Astrocyte of the spinal cord (primary cell): ENCODE data around the gene FBXO17.
"Not testable (repeated sequence)": the region's sequence is repeated elsewhere in the genome, so short reads cannot be mapped to it uniquely, and the experiment has no call there.

Experiments
- DNase-seq: peaks from one replicate; pipeline ENCODE4 v3.0.0; 2011; ENCODE audit warnings: low read depth, low spot score
- H3K4me3 ChIP-seq: 2 replicates; pipeline ENCODE4 v1.5.1; 2011; ENCODE audit warnings: low read depth, mild to moderate bottlenecking, low read length, moderate library complexity
- CTCF ChIP-seq: IDR thresholded peaks from 2 replicates; pipeline ENCODE4 v1.5.1; 2012; ENCODE audit warnings: low read depth, mild to moderate bottlenecking, low read length, inconsistent platforms
- in situ Hi-C: cut with HindIII; loops from 2 replicates; pipeline ENCODE4 v1.10.0; 2017; ENCODE audit warnings: low sequenced_read_pairs

Gene FBXO17

DNA sequence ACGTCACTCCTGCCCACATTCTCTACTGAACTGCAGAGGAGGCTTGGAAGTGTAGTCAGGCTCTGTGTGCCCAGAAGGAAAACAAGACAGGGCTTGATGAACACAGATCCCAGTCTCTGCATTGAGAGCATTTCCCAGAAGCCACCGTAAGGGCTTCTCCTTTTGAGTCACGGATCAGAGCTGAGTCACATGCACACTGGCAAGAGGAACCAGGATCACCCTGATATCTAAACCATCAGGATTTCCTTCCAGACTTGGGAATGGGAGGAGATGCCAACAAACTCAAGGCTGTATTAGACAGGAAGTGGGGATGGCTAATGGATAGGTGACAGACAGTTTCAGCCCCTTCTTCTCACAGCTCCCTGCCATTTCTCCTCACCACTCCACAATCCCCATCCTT lies 17.7 kb upstream of the FBXO17 start:
- DNase-seq: no peak
- H3K4me3 ChIP-seq: no peak overlapping the region
- no peak for TF ChIP-seq CTCF
- in situ Hi-C loops: no loop called here

DNA sequence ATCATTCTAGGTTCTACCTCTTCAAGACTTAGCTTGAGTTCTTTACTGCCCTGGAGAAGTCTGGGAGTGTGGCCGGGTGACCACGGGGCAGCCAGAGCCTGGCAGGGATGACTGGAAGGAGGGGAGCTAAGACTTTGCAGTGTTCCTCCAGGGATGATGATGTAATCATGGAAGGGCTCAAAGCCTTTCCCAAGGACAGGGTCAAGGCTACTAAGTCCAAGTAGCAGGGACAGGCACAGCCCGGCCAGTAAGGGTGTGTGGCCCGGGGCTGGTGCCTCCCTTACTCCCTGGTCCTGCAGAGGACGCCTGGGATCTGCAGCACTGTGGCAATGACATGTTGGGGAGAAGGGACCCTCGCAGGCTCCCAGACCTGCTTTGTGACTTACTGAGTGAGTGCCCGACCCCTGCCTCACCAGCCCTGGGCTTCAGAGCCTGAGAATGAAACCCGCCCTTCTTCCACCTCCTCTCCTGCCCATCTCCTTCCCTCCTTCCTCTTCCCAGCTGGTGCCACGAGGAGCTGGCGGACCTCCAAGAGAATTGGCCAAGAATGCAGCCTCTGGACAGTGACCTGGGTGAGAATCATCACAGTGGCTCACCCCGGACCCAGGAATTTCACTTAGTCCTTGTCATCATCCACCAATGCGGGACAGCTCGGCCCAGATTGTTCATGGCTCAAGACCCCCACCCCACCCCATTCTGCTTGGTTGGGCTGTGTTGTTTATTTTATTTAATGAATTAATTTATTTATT lies 15.6 kb upstream of the FBXO17 start:
- in situ Hi-C loops: no loop called here
- no peak for DNase-seq
- TF ChIP-seq CTCF: no peak
- H3K4me3 ChIP-seq: no peak overlapping the region

DNA sequence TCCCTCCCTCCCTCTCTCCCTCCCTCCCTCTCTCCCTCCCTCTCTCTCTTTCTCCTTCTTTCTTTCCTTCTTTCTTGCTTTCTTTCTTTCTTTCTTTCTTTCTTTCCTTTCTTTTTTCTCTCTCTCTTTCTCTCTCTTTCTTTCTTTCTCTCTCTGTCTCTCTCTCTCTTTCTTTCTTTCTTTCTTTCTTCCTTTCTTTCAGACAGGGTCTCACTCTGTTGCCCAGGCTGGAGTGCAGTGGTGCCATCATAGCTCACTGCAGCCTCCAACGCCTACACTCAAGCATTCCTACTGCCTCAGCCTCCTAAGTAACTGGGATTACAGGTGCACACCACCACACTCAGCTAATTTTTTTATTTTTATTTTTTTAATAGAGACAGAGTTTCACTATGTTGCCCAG lies 14.1 kb upstream of the FBXO17 start:
- H3K4me3 ChIP-seq, in situ Hi-C loops, DNase-seq: not testable (repeated sequence)

DNA sequence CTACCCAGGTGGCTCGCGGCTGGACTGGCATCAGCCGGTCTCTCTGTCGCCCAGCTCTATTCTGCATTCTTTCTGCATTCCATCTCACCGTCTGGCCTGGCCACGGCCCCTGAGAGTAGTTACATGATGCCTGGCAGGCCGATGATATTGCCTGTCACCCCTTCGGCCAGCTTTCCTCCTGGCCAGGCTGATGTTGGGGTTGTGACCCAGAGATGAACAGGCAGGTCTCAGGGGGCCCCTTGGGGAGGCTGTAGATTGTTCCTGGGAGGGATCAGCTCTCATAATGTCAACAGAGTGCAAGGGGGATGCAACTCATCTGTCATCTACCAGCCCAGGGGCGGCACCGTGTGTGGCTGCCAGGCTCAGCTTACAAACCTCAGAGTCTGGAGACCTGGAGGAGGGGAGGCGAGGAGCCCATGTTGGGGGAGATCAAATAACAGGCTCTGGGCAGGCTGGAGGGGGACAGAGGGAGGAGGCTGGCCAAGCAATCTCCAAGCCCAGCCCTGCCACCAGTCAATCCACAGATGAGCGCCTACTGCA lies 13.6 kb upstream of the FBXO17 start:
- DNase-seq: peak; percentile 7
- TF ChIP-seq CTCF: no peak
- H3K4me3 ChIP-seq: no peak overlapping the region
- in situ Hi-C loops: no loop called here

DNA sequence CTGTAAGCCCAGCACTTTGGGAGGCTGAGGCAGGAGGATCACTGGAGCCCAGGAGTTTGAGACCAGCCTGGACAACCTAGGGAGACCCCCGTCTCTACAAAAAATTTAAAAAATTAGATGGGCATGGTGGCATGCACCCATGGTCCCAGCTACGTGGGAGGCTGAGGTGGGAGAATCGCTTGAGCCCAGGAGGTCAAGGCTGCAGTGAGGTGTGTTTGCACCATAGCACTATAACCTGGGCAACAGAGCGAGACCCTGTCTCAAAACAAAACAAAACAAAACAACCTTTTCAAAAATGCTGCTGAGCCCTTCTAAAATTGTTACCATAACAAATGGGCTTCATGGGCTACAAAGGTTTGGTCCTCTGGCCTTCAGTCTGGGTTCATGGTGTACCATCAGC lies 13.1 kb upstream of the FBXO17 start:
- DNase-seq, H3K4me3 ChIP-seq, in situ Hi-C loops: not testable (repeated sequence)

- H3K4me3 ChIP-seq, in situ Hi-C loops, DNase-seq: not testable (repeated sequence)
Observed at GRCh38 chr19:38987745-38988144, 12.2 kb upstream of the FBXO17 start.

GRCh38 chr19:38985262-38985661 lies 9.7 kb upstream of the FBXO17 start:
- in situ Hi-C loops: no loop called here
- DNase-seq: no peak
- TF ChIP-seq CTCF: no peak

DNA sequence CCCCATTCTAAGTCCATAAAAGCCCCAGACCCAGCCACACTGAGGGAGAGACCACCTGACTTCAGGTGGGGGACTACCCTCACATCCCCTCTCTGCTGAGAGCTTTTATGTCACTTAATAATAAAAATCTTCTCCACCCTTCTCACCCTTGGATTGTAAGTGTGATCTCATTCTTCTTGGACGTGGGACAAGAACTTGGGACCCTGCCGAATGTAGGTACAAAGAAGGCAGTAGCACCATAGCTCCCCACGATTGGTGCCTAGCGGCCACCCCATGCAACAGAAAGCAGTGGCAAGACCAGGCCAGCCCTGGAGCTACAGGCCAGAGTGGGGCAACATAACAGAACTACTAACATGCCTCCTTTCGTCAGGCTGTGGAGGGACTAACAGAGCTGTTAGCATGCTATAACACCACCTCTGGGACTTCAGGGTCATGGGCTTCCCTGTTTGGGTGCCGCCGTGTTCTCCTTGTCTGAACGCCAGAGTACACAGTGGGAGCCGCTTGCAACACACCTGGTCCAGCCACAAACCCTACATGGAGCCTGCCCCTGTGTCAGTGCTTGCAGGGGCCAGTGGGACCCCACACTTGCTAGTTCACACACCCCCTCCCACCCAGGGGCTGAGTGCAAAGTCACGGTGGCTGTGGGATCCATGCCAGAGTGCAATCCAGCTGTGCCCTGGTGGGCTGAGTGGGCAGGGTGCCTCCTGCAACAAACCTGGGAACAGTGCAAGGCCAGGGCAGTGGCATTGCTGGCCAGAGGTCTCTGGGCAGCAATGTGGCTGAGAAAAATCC lies 5.2 kb upstream of the FBXO17 start:
- DNase-seq: no peak
- in situ Hi-C loops: no loop called here
- H3K4me3 ChIP-seq: no peak overlapping the region
- TF ChIP-seq CTCF: no peak

More at GRCh38 chr19:38985262-38985661, 9.7 kb upstream of the FBXO17 start:
- no peak overlapping the region for H3K4me3 ChIP-seq
